Osteoblast (primary cell): ENCODE measurements around the gene USB1. TPM values are rescaled to one million over a fixed set of nuclear protein-coding genes. Genes with fewer than 3 reads are reported as not detected.

Experiments
- DNase-seq: peaks from one replicate; pipeline ENCODE4 v3.0.0; 2011; ENCODE audit warnings: low spot score, mixed read lengths; ENCODE audit not compliant: insufficient read length; ENCODE audit errors: missing footprints
- H2AFZ ChIP-seq: 2 replicates; pipeline ENCODE4 v1.6.0; 2011; ENCODE audit warnings: mild to moderate bottlenecking, low read length
- H3K27ac ChIP-seq: 2 replicates; pipeline ENCODE4 v1.5.1; 2011; ENCODE audit warnings: mild to moderate bottlenecking, low read depth, low read length, moderate library complexity
- H3K27me3 ChIP-seq: 2 replicates; pipeline ENCODE4 v1.6.0; 2012; ENCODE audit warnings: mild to moderate bottlenecking, control low read depth, inconsistent platforms, low read length, moderate library complexity; ENCODE audit not compliant: insufficient read depth
- H3K36me3 ChIP-seq: 2 replicates; pipeline ENCODE4 v1.5.1; 2011; ENCODE audit warnings: mild to moderate bottlenecking, low read length, control low read depth, moderate library complexity; ENCODE audit not compliant: insufficient read depth
- H3K4me1 ChIP-seq: 2 replicates; pipeline ENCODE4 v1.5.1; 2011; ENCODE audit warnings: mild to moderate bottlenecking, low read length, control low read depth, moderate library complexity; ENCODE audit not compliant: insufficient read depth
- H3K4me2 ChIP-seq: 2 replicates; pipeline ENCODE4 v1.6.0; 2011; ENCODE audit warnings: mild to moderate bottlenecking, low read length; ENCODE audit not compliant: insufficient read depth
- H3K4me3 ChIP-seq: fragments of 200-600 bp; sonication (generic); 3 replicates; pipeline ENCODE4 v1.5.1; 2012; ENCODE audit warnings: mild to moderate bottlenecking, low read length, inconsistent platforms; ENCODE audit not compliant: insufficient read depth
- H3K79me2 ChIP-seq: 2 replicates; pipeline ENCODE4 v1.6.0; 2012; ENCODE audit warnings: mild to moderate bottlenecking, low read length, control low read depth, inconsistent platforms; ENCODE audit not compliant: insufficient read depth
- H3K9me3 ChIP-seq: 2 replicates; pipeline ENCODE4 v1.5.1; 2011; ENCODE audit warnings: low read depth, low read length, control low read depth
- H4K20me1 ChIP-seq: 2 replicates; pipeline ENCODE4 v1.6.0; 2012; ENCODE audit warnings: mild to moderate bottlenecking, low read length, control low read depth; ENCODE audit not compliant: insufficient read depth
- CTCF ChIP-seq: IDR thresholded peaks from 2 replicates; pipeline ENCODE4 v1.5.1; 2011; ENCODE audit warnings: mild to moderate bottlenecking, low read depth, low read length, moderate library complexity; ENCODE audit errors: extremely low read depth
- total RNA-seq: library from RNA; depleted of rRNA; stranded (reverse); fragments of >200 nt; gene quantifications from 2 replicates; pipeline ENCODE4 v1.2.3, GENCODE V29; 2012

USB1 gene
- total RNA-seq, 1 donor: 19.2 TPM

GRCh38 chr16:57999366-57999970 lies 1.7 kb upstream of the USB1 start:
- DNase-seq: peak; percentile 95
- peaks cover 25% of the 10 kb centered on the region for H3K79me2 ChIP-seq
- H3K27ac ChIP-seq: peak overlapping the region; percentile 45
- peak overlapping the region; percentile 97 for H3K4me3 ChIP-seq
- peak; percentile 13 for TF ChIP-seq CTCF
- H3K27me3 ChIP-seq: no peaks in the 10 kb centered on the region
- H2AFZ ChIP-seq: peak overlapping the region; percentile 6
- H3K9me3 ChIP-seq: no peaks in the 10 kb centered on the region
- peak overlapping the region; percentile 99 for H3K4me2 ChIP-seq
- H3K4me1 ChIP-seq: peaks cover 20% of the 10 kb centered on the region
- peaks cover 46% of the 10 kb centered on the region for H3K36me3 ChIP-seq
- peaks cover 36% of the 10 kb centered on the region for H4K20me1 ChIP-seq

- no peak for TF ChIP-seq CTCF
- H4K20me1 ChIP-seq: peaks cover 30% of the 10 kb centered on the region
- H2AFZ ChIP-seq: peak within 1 kb of the TSS; percentile 95
- no peaks in the 10 kb centered on the region for H3K9me3 ChIP-seq
- peaks cover 25% of the 10 kb centered on the region for H3K79me2 ChIP-seq
- H3K27me3 ChIP-seq: no peaks in the 10 kb centered on the region
- H3K4me2 ChIP-seq: peak within 1 kb of the TSS; percentile 99
- peak within 1 kb of the TSS; percentile 45 for H3K27ac ChIP-seq
- DNase-seq: peak; percentile 93
- H3K4me3 ChIP-seq: peak within 1 kb of the TSS; percentile 97
- H3K36me3 ChIP-seq: peaks cover 44% of the 10 kb centered on the region
- H3K4me1 ChIP-seq: peaks cover 25% of the 10 kb centered on the region
Measured at GRCh38 chr16:57999971-58000705, 1.1 kb upstream of the USB1 start, which contains the start of gene ZNF319. ZNF319 (minus strand) TSS chr16:58000672; CDS start chr16:57998265, 2,407 bp downstream.

- Histone ChIP-seq H3K79me2 (peaks cover 28% of the 10 kb centered on the region), H2AFZ (no peak overlapping the region), H3K9me3 (no peaks in the 10 kb centered on the region), H3K27me3 (no peaks in the 10 kb centered on the region), H4K20me1 (peaks cover 24% of the 10 kb centered on the region), H3K4me3 (peak overlapping the region; percentile 97), H3K4me1 (peaks cover 26% of the 10 kb centered on the region), H3K4me2 (peak overlapping the region; percentile 99), H3K36me3 (peaks cover 36% of the 10 kb centered on the region), H3K27ac (no peak overlapping the region)
- no peak for DNase-seq
- no peak for TF ChIP-seq CTCF
Measured at GRCh38 chr16:58001781-58002415, 691 bp downstream of the USB1 start.

GRCh38 chr16:58002416-58002800 lies 1.2 kb downstream of the USB1 start:
- H3K36me3 ChIP-seq: peaks cover 34% of the 10 kb centered on the region
- H3K4me1 ChIP-seq: peaks cover 26% of the 10 kb centered on the region
- H3K27ac ChIP-seq: no peak overlapping the region
- peak; percentile 89 for DNase-seq
- H4K20me1 ChIP-seq: peaks cover 24% of the 10 kb centered on the region
- H3K79me2 ChIP-seq: peaks cover 31% of the 10 kb centered on the region
- H3K4me2 ChIP-seq: peak overlapping the region; percentile 99
- H3K4me3 ChIP-seq: no peak overlapping the region
- no peak overlapping the region for H2AFZ ChIP-seq
- TF ChIP-seq CTCF: no peak
- H3K9me3 ChIP-seq: no peaks in the 10 kb centered on the region
- no peaks in the 10 kb centered on the region for H3K27me3 ChIP-seq
